Chondrocyte (in vitro differentiated cells): ENCODE data around the gene CDH16. TPM values are rescaled to one million over a fixed set of nuclear protein-coding genes. Genes with fewer than 3 reads are reported as not detected.

Experiments used
- DNase-seq: peaks from one replicate; pipeline ENCODE4 v3.0.0; 2021; ENCODE audit warnings: mixed read lengths, low spot score
- H3K27ac Mint-ChIP-seq: one replicate; pipeline ENCODE4 v1.8.0; 2021; ENCODE audit warnings: mild to moderate bottlenecking, moderate library complexity, mixed read lengths; ENCODE audit not compliant: unreplicated experiment
- H3K27me3 Mint-ChIP-seq: 2 replicates; pipeline ENCODE4 v1.8.0; 2021; ENCODE audit warnings: low read depth, mixed read lengths
- H3K36me3 Mint-ChIP-seq: 2 replicates; pipeline ENCODE4 v1.8.0; 2021; ENCODE audit warnings: low read depth, mixed read lengths
- H3K4me1 Mint-ChIP-seq: 2 replicates; pipeline ENCODE4 v1.8.0; 2021; ENCODE audit warnings: low read depth, mild to moderate bottlenecking, mixed read lengths
- H3K4me3 Mint-ChIP-seq: one replicate; pipeline ENCODE4 v1.8.0; 2021; ENCODE audit warnings: mild to moderate bottlenecking, moderate library complexity, mixed read lengths; ENCODE audit not compliant: unreplicated experiment
- H3K9me3 Mint-ChIP-seq: 2 replicates; pipeline ENCODE4 v1.8.0; 2021; ENCODE audit warnings: low read depth, mixed read lengths
- CTCF ChIP-seq: fragments of 200-600 bp; sonication (generic); IDR thresholded peaks from 2 replicates; pipeline ENCODE4 v1.5.0; 2021; ENCODE audit warnings: antibody characterized with exemption, mild to moderate bottlenecking, moderate library complexity
- total RNA-seq: library from RNA; stranded (reverse); gene quantifications from 3 replicates; pipeline ENCODE4 v1.2.1, GENCODE V29; 2021

The CDH16 gene
- total RNA-seq, 1 donor from 2014 or later, result not detected

- Mint-ChIP-seq H3K27me3 (peaks cover 3% of the 10 kb centered on the region), H3K4me1 (peaks cover 56% of the 10 kb centered on the region), H3K9me3 (no peaks in the 10 kb centered on the region), H3K36me3 (peaks cover 2% of the 10 kb centered on the region), H3K27ac (no peak overlapping the region), H3K4me3 (no peak overlapping the region)
- no peak for DNase-seq
- peak; percentile 73 for TF ChIP-seq CTCF
Observed at GRCh38 chr16:66928702-66929388, 10.2 kb upstream of the CDH16 start.

GRCh38 chr16:66927918-66928649 lies 9.4 kb upstream of the CDH16 start:
- Mint-ChIP-seq H3K27ac (no peak overlapping the region), H3K36me3 (peaks cover 2% of the 10 kb centered on the region), H3K4me3 (no peak overlapping the region), H3K27me3 (peaks cover 3% of the 10 kb centered on the region), H3K9me3 (no peaks in the 10 kb centered on the region), H3K4me1 (peaks cover 56% of the 10 kb centered on the region)
- no peak for TF ChIP-seq CTCF
- DNase-seq, result no peak

GRCh38 chr16:66926961-66927436 lies 8.3 kb upstream of the CDH16 start:
- Mint-ChIP-seq H3K4me1 (peaks cover 50% of the 10 kb centered on the region), H3K36me3 (no peaks in the 10 kb centered on the region), H3K27me3 (peaks cover 3% of the 10 kb centered on the region), H3K27ac (peak overlapping the region; percentile 70), H3K4me3 (no peak overlapping the region), H3K9me3 (no peaks in the 10 kb centered on the region)
- no peak for TF ChIP-seq CTCF
- no peak for DNase-seq

GRCh38 chr16:66926171-66926947 lies 7.7 kb upstream of the CDH16 start:
- peaks cover 5% of the 10 kb centered on the region for H3K27me3 Mint-ChIP-seq
- no peak for DNase-seq
- H3K9me3 Mint-ChIP-seq, result no peaks in the 10 kb centered on the region
- peak overlapping the region; percentile 70 for H3K27ac Mint-ChIP-seq
- peak overlapping the region; percentile 70 for H3K4me3 Mint-ChIP-seq
- no peaks in the 10 kb centered on the region for H3K36me3 Mint-ChIP-seq
- no peak for TF ChIP-seq CTCF
- peaks cover 50% of the 10 kb centered on the region for H3K4me1 Mint-ChIP-seq

- H3K36me3 Mint-ChIP-seq, result no peaks in the 10 kb centered on the region
- peak; percentile 79 for DNase-seq
- H3K27me3 Mint-ChIP-seq, result peaks cover 5% of the 10 kb centered on the region
- no peak for TF ChIP-seq CTCF
- peak within 1 kb of the TSS; percentile 70 for H3K4me3 Mint-ChIP-seq
- peaks cover 50% of the 10 kb centered on the region for H3K4me1 Mint-ChIP-seq
- peak within 1 kb of the TSS; percentile 49 for H3K27ac Mint-ChIP-seq
- H3K9me3 Mint-ChIP-seq, result no peaks in the 10 kb centered on the region
Observed at GRCh38 chr16:66925322-66925840, 6.7 kb upstream of the CDH16 start, which contains the start of gene RRAD. TSS of gene RRAD (minus strand) at chr16:66925535. CDS start at chr16:66925179, 356 bp downstream.
